ENCODE results near the gene ADORA1.

ADORA1 gene

GRCh38 chr1:203127666-203128430 lies at the start of gene ADORA1:
Gene ADORA1 (plus strand): TSS chr1:203127726. CDS start chr1:203128842, 1,116 bp downstream.
- DNase-seq: no peak

GRCh38 chr1:203077956-203078355 lies 49.6 kb upstream of the ADORA1 start:
- DNase-seq: no peak

GRCh38 chr1:203078478-203078877 lies 49.0 kb upstream of the ADORA1 start:
- DNase-seq: no peak

GRCh38 chr1:203080456-203080855 lies 47.1 kb upstream of the ADORA1 start:
- DNase-seq: no peak

GRCh38 chr1:203081465-203082230 lies 45.9 kb upstream of the ADORA1 start:
- DNase-seq: no peak

- DNase-seq: no peak
Observed at GRCh38 chr1:203082231-203082505, 45.4 kb upstream of the ADORA1 start.

GRCh38 chr1:203082571-203083462 lies 44.7 kb upstream of the ADORA1 start:
- DNase-seq: no peak

GRCh38 chr1:203083463-203083921 lies 44.0 kb upstream of the ADORA1 start:
- DNase-seq: no peak

GRCh38 chr1:203084588-203085527 lies 42.7 kb upstream of the ADORA1 start:
- DNase-seq: no peak

GRCh38 chr1:203085528-203086406 lies 41.8 kb upstream of the ADORA1 start, which contains the start of gene MYOG:
Gene MYOG (minus strand): TSS chr1:203086012. CDS start chr1:203085961, 51 bp downstream.
- no peak for DNase-seq

- no peak for DNase-seq
Observed at GRCh38 chr1:203086992-203087763, 40.3 kb upstream of the ADORA1 start.

- no peak for DNase-seq
Observed at GRCh38 chr1:203088441-203088840, 39.1 kb upstream of the ADORA1 start.

- no peak for DNase-seq
Observed at GRCh38 chr1:203089001-203089650, 38.4 kb upstream of the ADORA1 start.

- DNase-seq: no peak
Observed at GRCh38 chr1:203089651-203090045, 37.9 kb upstream of the ADORA1 start.

GRCh38 chr1:203090421-203091198 lies 36.9 kb upstream of the ADORA1 start:
- DNase-seq: no peak

GRCh38 chr1:203091199-203091477 lies 36.4 kb upstream of the ADORA1 start:
- no peak for DNase-seq

GRCh38 chr1:203091761-203092330 lies 35.7 kb upstream of the ADORA1 start:
- no peak for DNase-seq

- DNase-seq: no peak
Observed at GRCh38 chr1:203093754-203094410, 33.6 kb upstream of the ADORA1 start.

Data from activated CD4-positive, alpha-beta T cell treated with anti-CD3 and anti-CD28 coated beads for 1 hour (primary cell).